HEK293 (cell line): Measurements from ENCODE around the gene SPRR5.

Experiments used
- CTCF ChIA-PET: fragments of 350-600 bp; formaldehyde crosslinking; extraction: SDS; loops from one replicate; lab custom pipeline; 2021; ENCODE audit warnings: antibody characterized with exemption; lab: Yijun Ruan, JAX
- POLR2A ChIA-PET: fragments of 300-600 bp; formaldehyde crosslinking; extraction: SDS; loops from one replicate; lab custom pipeline; 2020; ENCODE audit warnings: antibody characterized with exemption, inconsistent platforms; lab: Yijun Ruan, JAX
- H3K27ac ChIP-seq: fragments of 200-500 bp; sonication (Bioruptor generic); 2 replicates; pipeline ENCODE4 v1.5.1; 2014; ENCODE audit warnings: low read depth, low read length, control low read depth, inconsistent platforms; ENCODE audit errors: extremely low read depth
- H3K36me3 ChIP-seq, 2 experiments: fragments of 200-500 bp in 1 of 2; sonication (Bioruptor generic) in 1 of 2; 1 replicate in 1 of 2; 2 replicates in 1 of 2; pipeline ENCODE4 v1.5.1; 2014 to 2017; ENCODE audit warnings: inconsistent platforms in 2 of 2, low read length in 2 of 2; ENCODE audit not compliant: control insufficient read depth in 2 of 2, insufficient read depth in 1 of 2
- H3K4me1 ChIP-seq: fragments of 200-500 bp; sonication (Bioruptor generic); 2 replicates; pipeline ENCODE4 v1.5.1; 2014; ENCODE audit warnings: mild to moderate bottlenecking, low read length, inconsistent platforms; ENCODE audit not compliant: control insufficient read depth, insufficient read depth
- H3K4me3 ChIP-seq: 2 replicates; pipeline ENCODE4 v1.5.1; 2011; ENCODE audit warnings: low read depth, mild to moderate bottlenecking, control low read depth, low read length, moderate library complexity
- H3K9me3 ChIP-seq: fragments of 200-500 bp; sonication (Bioruptor generic); 2 replicates; pipeline ENCODE4 v1.5.1; 2014; ENCODE audit warnings: low read depth, low read length, inconsistent platforms; ENCODE audit not compliant: control insufficient read depth, insufficient read depth
- FEZF1 ChIP-seq: fragments of 450-650 bp; formaldehyde crosslinking; IDR thresholded peaks from 2 replicates; pipeline ENCODE4 v1.5.1; 2016; ENCODE audit warnings: missing biosample characterization, missing genetic modification characterization
- HOXA7 ChIP-seq: sonication (generic); formaldehyde crosslinking; IDR thresholded peaks from 2 replicates; pipeline ENCODE4 v1.8.1; 2022; ENCODE audit warnings: missing genetic modification reagents, borderline replicate concordance
- MZF1 ChIP-seq: fragments of 450-650 bp; formaldehyde crosslinking; IDR thresholded peaks from 2 replicates; pipeline ENCODE4 v1.5.1; 2017; ENCODE audit warnings: missing biosample characterization, missing genetic modification characterization, borderline replicate concordance
- OSR2 ChIP-seq: fragments of 450-650 bp; formaldehyde crosslinking; IDR thresholded peaks from 2 replicates; pipeline ENCODE4 v1.5.1; 2016; ENCODE audit warnings: missing biosample characterization, missing genetic modification characterization
- RBAK ChIP-seq: fragments of 450-650 bp; formaldehyde crosslinking; IDR thresholded peaks from 2 replicates; pipeline ENCODE4 v1.5.1; 2016; ENCODE audit warnings: missing biosample characterization, missing genetic modification characterization
- ZBTB20 ChIP-seq: fragments of 450-650 bp; formaldehyde crosslinking; IDR thresholded peaks from 2 replicates; pipeline ENCODE4 v1.5.1; 2016; ENCODE audit warnings: missing biosample characterization, missing genetic modification characterization
- ZBTB21 ChIP-seq: fragments of 450-650 bp; formaldehyde crosslinking; IDR thresholded peaks from 2 replicates; pipeline ENCODE4 v1.5.1; 2017; ENCODE audit warnings: missing biosample characterization, missing genetic modification characterization
- ZBTB48 ChIP-seq: fragments of 450-650 bp; formaldehyde crosslinking; IDR thresholded peaks from 2 replicates; pipeline ENCODE4 v1.5.1; 2016; ENCODE audit warnings: missing biosample characterization, missing genetic modification characterization
- ZFHX2 ChIP-seq: fragments of 450-650 bp; formaldehyde crosslinking; conservative IDR thresholded peaks from 2 replicates; pipeline ENCODE4 v1.5.1; 2016; ENCODE audit warnings: missing biosample characterization, missing genetic modification characterization
- ZFP3 ChIP-seq: fragments of 450-650 bp; formaldehyde crosslinking; IDR thresholded peaks from 2 replicates; pipeline ENCODE4 v1.5.1; 2016; ENCODE audit warnings: low read depth, missing biosample characterization, missing genetic modification characterization
- ZNF138 ChIP-seq: fragments of 450-650 bp; formaldehyde crosslinking; IDR thresholded peaks from 2 replicates; pipeline ENCODE4 v1.5.1; 2016; ENCODE audit warnings: missing biosample characterization, missing genetic modification characterization, borderline replicate concordance
- ZNF146 ChIP-seq: fragments of 450-650 bp; formaldehyde crosslinking; IDR thresholded peaks from 2 replicates; pipeline ENCODE4 v1.5.1; 2016; ENCODE audit warnings: missing biosample characterization, missing genetic modification characterization
- ZNF169 ChIP-seq: fragments of 450-650 bp; formaldehyde crosslinking; IDR thresholded peaks from 2 replicates; pipeline ENCODE4 v1.5.1; 2016; ENCODE audit warnings: missing biosample characterization, missing genetic modification characterization
- ZNF202 ChIP-seq: fragments of 450-650 bp; formaldehyde crosslinking; IDR thresholded peaks from 2 replicates; pipeline ENCODE4 v1.5.1; 2016; ENCODE audit warnings: missing biosample characterization, missing genetic modification characterization, borderline replicate concordance
- ZNF302 ChIP-seq: fragments of 450-650 bp; formaldehyde crosslinking; IDR thresholded peaks from 2 replicates; pipeline ENCODE4 v1.5.1; 2016; ENCODE audit warnings: missing biosample characterization, missing genetic modification characterization, low read depth
- ZNF350 ChIP-seq: fragments of 450-650 bp; formaldehyde crosslinking; IDR thresholded peaks from 2 replicates; pipeline ENCODE4 v1.5.0; 2017; ENCODE audit warnings: missing biosample characterization, mild to moderate bottlenecking, missing genetic modification characterization
- ZNF366 ChIP-seq: fragments of 450-650 bp; formaldehyde crosslinking; conservative IDR thresholded peaks from 2 replicates; pipeline ENCODE4 v1.5.1; 2016; ENCODE audit warnings: missing biosample characterization, missing genetic modification characterization
- ZNF426 ChIP-seq: fragments of 450-650 bp; formaldehyde crosslinking; IDR thresholded peaks from 2 replicates; pipeline ENCODE4 v1.5.1; 2017; ENCODE audit warnings: missing biosample characterization, missing genetic modification characterization, mild to moderate bottlenecking, inconsistent platforms, moderate library complexity
- ZNF433 ChIP-seq: fragments of 450-650 bp; formaldehyde crosslinking; IDR thresholded peaks from 2 replicates; pipeline ENCODE4 v1.5.1; 2016; ENCODE audit warnings: missing biosample characterization, missing genetic modification characterization, low read depth
- ZNF473 ChIP-seq: fragments of 450-650 bp; formaldehyde crosslinking; IDR thresholded peaks from 2 replicates; pipeline ENCODE4 v1.5.1; 2017; ENCODE audit warnings: missing biosample characterization, missing genetic modification characterization
- ZNF501 ChIP-seq: fragments of 450-650 bp; formaldehyde crosslinking; IDR thresholded peaks from 2 replicates; pipeline ENCODE4 v1.5.1; 2016; ENCODE audit warnings: missing biosample characterization, missing genetic modification characterization
- ZNF529 ChIP-seq: fragments of 450-650 bp; formaldehyde crosslinking; IDR thresholded peaks from 2 replicates; pipeline ENCODE4 v1.5.1; 2017; ENCODE audit warnings: missing genetic modification characterization, missing biosample characterization; ENCODE audit not compliant: insufficient replicate concordance
- ZNF664 ChIP-seq: fragments of 450-650 bp; formaldehyde crosslinking; IDR thresholded peaks from 2 replicates; pipeline ENCODE4 v1.5.1; 2016; ENCODE audit warnings: missing biosample characterization, missing genetic modification characterization
- ZNF670 ChIP-seq: fragments of 450-650 bp; formaldehyde crosslinking; IDR thresholded peaks from 2 replicates; pipeline ENCODE4 v1.5.1; 2016; ENCODE audit warnings: missing biosample characterization, missing genetic modification characterization, low read depth
- ZNF707 ChIP-seq: fragments of 450-650 bp; formaldehyde crosslinking; IDR thresholded peaks from 2 replicates; pipeline ENCODE4 v1.5.1; 2016; ENCODE audit warnings: missing biosample characterization, missing genetic modification characterization
- ZNF785 ChIP-seq: fragments of 450-650 bp; formaldehyde crosslinking; IDR thresholded peaks from 2 replicates; pipeline ENCODE4 v1.5.1; 2016; ENCODE audit warnings: missing biosample characterization, missing genetic modification characterization
- ZNF791 ChIP-seq: fragments of 450-650 bp; formaldehyde crosslinking; IDR thresholded peaks from 2 replicates; pipeline ENCODE4 v1.5.1; 2016; ENCODE audit warnings: missing biosample characterization, missing genetic modification characterization
- ZNF792 ChIP-seq: fragments of 450-650 bp; formaldehyde crosslinking; IDR thresholded peaks from 2 replicates; pipeline ENCODE4 v1.5.1; 2016; ENCODE audit warnings: missing biosample characterization, missing genetic modification characterization
- TF ChIP-seq, protein P1 (sequence below): fragments of 450-650 bp; formaldehyde crosslinking; IDR thresholded peaks from 2 replicates; pipeline ENCODE4 v1.5.1; 2016; ENCODE audit warnings: missing biosample characterization, missing genetic modification characterization
- TF ChIP-seq, protein P2 (sequence below): fragments of 450-650 bp; formaldehyde crosslinking; IDR thresholded peaks from 2 replicates; pipeline ENCODE4 v1.5.1; 2016; ENCODE audit warnings: missing biosample characterization, missing genetic modification characterization
- TF ChIP-seq, protein P3 (sequence below): fragments of 450-650 bp; formaldehyde crosslinking; IDR thresholded peaks from 2 replicates; pipeline ENCODE4 v1.5.1; 2017; ENCODE audit warnings: missing biosample characterization, missing genetic modification characterization
- TF ChIP-seq, protein P4 (sequence below): fragments of 450-650 bp; formaldehyde crosslinking; IDR thresholded peaks from 2 replicates; pipeline ENCODE4 v1.5.1; 2016; ENCODE audit warnings: missing biosample characterization, missing genetic modification characterization

The SPRR5 gene

DNA sequence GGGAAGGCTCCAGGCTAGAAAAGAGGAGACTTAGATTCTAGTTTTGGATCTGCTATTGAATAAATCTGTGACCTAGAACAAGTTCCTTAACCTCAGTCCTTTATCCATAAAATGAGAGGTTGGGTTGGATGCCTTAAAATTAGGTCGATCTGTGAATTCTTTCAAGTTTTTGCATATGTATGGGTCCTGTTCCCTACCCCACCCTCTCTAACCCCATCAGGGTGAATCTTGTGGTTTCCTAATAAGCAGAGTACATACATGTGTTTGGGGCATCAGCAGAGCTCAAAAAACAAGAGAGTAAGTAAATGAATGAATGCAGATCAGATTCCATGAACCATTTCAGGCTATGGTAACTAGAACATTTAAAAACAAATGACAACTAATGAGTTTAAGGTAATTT, 29.7 kb downstream of the SPRR5 start:
- POLR2A ChIA-PET, result no interaction called here
- Histone ChIP-seq H3K36me3 (no peaks in the 10 kb centered on the region), H3K4me1 (no peaks in the 10 kb centered on the region), H3K4me3 (no peak overlapping the region), H3K27ac (no peak overlapping the region), H3K9me3 (no peaks in the 10 kb centered on the region)
- CTCF ChIA-PET, result no interaction called here
- TF ChIP-seq ZNF426 (tag by site-specific recombination) (no peak), ZNF785 (no peak), FEZF1 (tag by site-specific recombination) (no peak), ZNF202 (no peak), ZNF707 (no peak), ZBTB48 (tag by site-specific recombination) (no peak), ZNF169 (tag by site-specific recombination) (no peak), OSR2 (tag by site-specific recombination) (no peak), ZNF302 (tag by site-specific recombination) (no peak), ZNF350 (tag by site-specific recombination) (no peak), HOXA7 (CRISPR knock-in tag) (no peak), ZNF791 (tag by site-specific recombination) (no peak)
- TF ChIP-seq, protein P1, sequence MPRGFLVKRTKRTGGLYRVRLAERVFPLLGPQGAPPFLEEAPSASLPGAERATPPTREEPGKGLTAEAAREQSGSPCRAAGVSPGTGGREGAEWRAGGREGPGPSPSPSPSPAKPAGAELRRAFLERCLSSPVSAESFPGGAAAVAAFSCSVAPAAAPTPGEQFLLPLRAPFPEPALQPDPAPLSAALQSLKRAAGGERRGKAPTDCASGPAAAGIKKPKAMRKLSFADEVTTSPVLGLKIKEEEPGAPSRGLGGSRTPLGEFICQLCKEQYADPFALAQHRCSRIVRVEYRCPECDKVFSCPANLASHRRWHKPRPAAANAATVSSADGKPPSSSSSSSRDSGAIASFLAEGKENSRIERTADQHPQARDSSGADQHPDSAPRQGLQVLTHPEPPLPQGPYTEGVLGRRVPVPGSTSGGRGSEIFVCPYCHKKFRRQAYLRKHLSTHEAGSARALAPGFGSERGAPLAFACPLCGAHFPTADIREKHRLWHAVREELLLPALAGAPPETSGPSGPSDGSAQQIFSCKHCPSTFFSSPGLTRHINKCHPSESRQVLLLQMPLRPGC (tag by site-specific recombination), result no peak
- TF ChIP-seq, protein P2, sequence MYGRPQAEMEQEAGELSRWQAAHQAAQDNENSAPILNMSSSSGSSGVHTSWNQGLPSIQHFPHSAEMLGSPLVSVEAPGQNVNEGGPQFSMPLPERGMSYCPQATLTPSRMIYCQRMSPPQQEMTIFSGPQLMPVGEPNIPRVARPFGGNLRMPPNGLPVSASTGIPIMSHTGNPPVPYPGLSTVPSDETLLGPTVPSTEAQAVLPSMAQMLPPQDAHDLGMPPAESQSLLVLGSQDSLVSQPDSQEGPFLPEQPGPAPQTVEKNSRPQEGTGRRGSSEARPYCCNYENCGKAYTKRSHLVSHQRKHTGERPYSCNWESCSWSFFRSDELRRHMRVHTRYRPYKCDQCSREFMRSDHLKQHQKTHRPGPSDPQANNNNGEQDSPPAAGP, result no peak

DNA sequence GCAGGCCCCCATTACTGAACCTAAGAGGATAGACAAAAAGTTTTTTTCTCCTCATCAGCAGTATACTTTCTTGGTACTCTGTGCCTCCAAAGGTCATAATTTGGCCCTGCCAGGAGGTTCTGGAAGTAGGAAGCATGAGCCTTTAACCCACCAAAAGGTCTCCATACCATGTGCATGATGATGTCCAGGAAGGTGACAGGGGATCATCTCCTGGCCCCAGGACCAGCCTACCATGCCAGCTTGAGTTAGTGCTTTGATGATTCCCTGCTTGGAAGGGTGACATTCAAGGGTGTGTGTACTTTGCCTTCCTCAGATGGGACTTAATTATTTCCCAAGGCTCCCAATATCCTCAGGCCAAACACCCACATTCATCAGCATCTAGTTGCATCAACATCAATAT, 30.6 kb downstream of the SPRR5 start:
- H3K4me1 ChIP-seq, result no peaks in the 10 kb centered on the region

More for the DNA sequence above, 30.6 kb downstream of the SPRR5 start:
- H3K36me3 ChIP-seq, result no peaks in the 10 kb centered on the region
- ChIA-PET CTCF (no interaction called here), POLR2A (no interaction called here)
- H3K27ac ChIP-seq, result no peak overlapping the region
- TF ChIP-seq RBAK (tag by site-specific recombination) (no peak), ZNF670 (tag by site-specific recombination) (no peak), ZNF138 (tag by site-specific recombination) (no peak), ZBTB20 (tag by site-specific recombination) (no peak), ZNF473 (no peak), MZF1 (no peak), ZNF501 (no peak), ZNF792 (no peak), ZNF146 (tag by site-specific recombination) (no peak), ZFP3 (tag by site-specific recombination) (no peak), ZFHX2 (tag by site-specific recombination) (no peak), ZNF366 (tag by site-specific recombination) (no peak), ZBTB21 (no peak), ZNF433 (tag by site-specific recombination) (no peak), ZNF664 (tag by site-specific recombination) (no peak), ZNF529 (tag by site-specific recombination) (no peak)
- TF ChIP-seq, protein P3, sequence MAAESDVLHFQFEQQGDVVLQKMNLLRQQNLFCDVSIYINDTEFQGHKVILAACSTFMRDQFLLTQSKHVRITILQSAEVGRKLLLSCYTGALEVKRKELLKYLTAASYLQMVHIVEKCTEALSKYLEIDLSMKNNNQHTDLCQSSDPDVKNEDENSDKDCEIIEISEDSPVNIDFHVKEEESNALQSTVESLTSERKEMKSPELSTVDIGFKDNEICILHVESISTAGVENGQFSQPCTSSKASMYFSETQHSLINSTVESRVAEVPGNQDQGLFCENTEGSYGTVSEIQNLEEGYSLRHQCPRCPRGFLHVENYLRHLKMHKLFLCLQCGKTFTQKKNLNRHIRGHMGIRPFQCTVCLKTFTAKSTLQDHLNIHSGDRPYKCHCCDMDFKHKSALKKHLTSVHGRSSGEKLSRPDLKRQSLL, result no peak
- TF ChIP-seq, protein P4, sequence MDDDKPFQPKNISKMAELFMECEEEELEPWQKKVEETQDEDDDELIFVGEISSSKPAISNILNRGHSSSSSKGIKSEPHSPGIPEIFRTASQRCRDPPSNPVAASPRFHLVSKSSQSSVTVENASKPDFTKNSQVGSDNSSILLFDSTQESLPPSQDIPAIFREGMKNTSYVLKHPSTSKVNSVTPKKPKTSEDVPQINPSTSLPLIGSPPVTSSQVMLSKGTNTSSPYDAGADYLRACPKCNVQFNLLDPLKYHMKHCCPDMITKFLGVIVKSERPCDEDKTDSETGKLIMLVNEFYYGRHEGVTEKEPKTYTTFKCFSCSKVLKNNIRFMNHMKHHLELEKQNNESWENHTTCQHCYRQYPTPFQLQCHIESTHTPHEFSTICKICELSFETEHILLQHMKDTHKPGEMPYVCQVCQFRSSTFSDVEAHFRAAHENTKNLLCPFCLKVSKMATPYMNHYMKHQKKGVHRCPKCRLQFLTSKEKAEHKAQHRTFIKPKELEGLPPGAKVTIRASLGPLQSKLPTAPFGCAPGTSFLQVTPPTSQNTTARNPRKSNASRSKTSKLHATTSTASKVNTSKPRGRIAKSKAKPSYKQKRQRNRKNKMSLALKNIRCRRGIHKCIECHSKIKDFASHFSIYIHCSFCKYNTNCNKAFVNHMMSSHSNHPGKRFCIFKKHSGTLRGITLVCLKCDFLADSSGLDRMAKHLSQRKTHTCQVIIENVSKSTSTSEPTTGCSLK (tag by site-specific recombination), result no peak
- no peak overlapping the region for H3K4me3 ChIP-seq
- no peaks in the 10 kb centered on the region for H3K9me3 ChIP-seq
